GM12878 (cell line): ENCODE results near the gene POU6F2. TPM values are rescaled to one million over a fixed set of nuclear protein-coding genes. Genes with fewer than 3 reads are reported as not detected.

Experiments
- ATF7 ChIP-seq: fragments of 450-650 bp; IDR thresholded peaks from 2 replicates; pipeline ENCODE4 v1.6.1; 2016; ENCODE audit warnings: low read depth, mild to moderate bottlenecking
- PAX5 ChIP-seq: IDR thresholded peaks from 2 replicates; pipeline ENCODE4 v1.6.1; 2011; ENCODE audit warnings: low read depth, low read length, borderline replicate concordance
- RAD21 ChIP-seq: IDR thresholded peaks from 2 replicates; pipeline ENCODE4 v1.6.1; 2011; ENCODE audit warnings: mild to moderate bottlenecking, low read depth, low read length, moderate library complexity; ENCODE audit not compliant: insufficient read depth
- SMARCA5 ChIP-seq: fragments of 450-650 bp; IDR thresholded peaks from 2 replicates; pipeline ENCODE4 v1.6.1; 2017; ENCODE audit warnings: mild to moderate bottlenecking
- YBX1 ChIP-seq: fragments of 450-650 bp; IDR thresholded peaks from 2 replicates; pipeline ENCODE4 v1.6.1; 2016; ENCODE audit warnings: antibody characterized with exemption
- polyA plus RNA-seq, 11 experiments: library from polyadenylated mRNA; depleted of rRNA in 4 of 11; unstranded in 6 of 11; stranded (reverse) in 5 of 11; fragments of >200 nt; fragmentation: Nextera tagmentation in 4 of 11; fragmentation: Illumina TruSeq in 1 of 11; extraction: Ambion mirVana in 4 of 11; extraction: Trizol in 1 of 11; gene quantifications; 1 replicate in 1 of 11; 2 replicates in 10 of 11; pipeline versions ENCODE4 v1.2.1 to v1.2.3, GENCODE V29; 2011 to 2016; ENCODE audit warnings: inconsistent platforms in 2 of 11, missing spikeins in 2 of 11, low read depth in 1 of 11
- total RNA-seq, 4 experiments: library from RNA; depleted of rRNA in 3 of 4; stranded (reverse); fragments of >200 nt in 3 of 4; fragmentation: Illumina TruSeq in 1 of 4; extraction: Trizol in 1 of 4; gene quantifications; 2 replicates each; pipeline versions ENCODE4 v1.2.1 to v1.2.3, GENCODE V29; 2013 to 2021
- TF ChIP-seq, protein P1 (sequence below): IDR thresholded peaks from 2 replicates; pipeline ENCODE4 v1.6.1; 2012; ENCODE audit warnings: low read depth, low read length, improper control_type of control experiment
- TF ChIP-seq, protein P2 (sequence below): IDR thresholded peaks from 2 replicates; pipeline ENCODE4 v1.6.1; 2011; ENCODE audit warnings: borderline replicate concordance, low read depth, mild to moderate bottlenecking, moderate library complexity, low read length; ENCODE audit not compliant: insufficient read depth, poor library complexity, severe bottlenecking
- TF ChIP-seq, protein P3 (sequence below): fragments of 450-650 bp; IDR thresholded peaks from 2 replicates; pipeline ENCODE4 v1.6.1; 2017; ENCODE audit warnings: borderline replicate concordance

Gene POU6F2
- total and polyA plus RNA-seq, 10 of the 15 experiments (the other 5 are each of a cell fraction or from before 2014, with no cell fraction given): 0.10 TPM; not detected in 9

DNA sequence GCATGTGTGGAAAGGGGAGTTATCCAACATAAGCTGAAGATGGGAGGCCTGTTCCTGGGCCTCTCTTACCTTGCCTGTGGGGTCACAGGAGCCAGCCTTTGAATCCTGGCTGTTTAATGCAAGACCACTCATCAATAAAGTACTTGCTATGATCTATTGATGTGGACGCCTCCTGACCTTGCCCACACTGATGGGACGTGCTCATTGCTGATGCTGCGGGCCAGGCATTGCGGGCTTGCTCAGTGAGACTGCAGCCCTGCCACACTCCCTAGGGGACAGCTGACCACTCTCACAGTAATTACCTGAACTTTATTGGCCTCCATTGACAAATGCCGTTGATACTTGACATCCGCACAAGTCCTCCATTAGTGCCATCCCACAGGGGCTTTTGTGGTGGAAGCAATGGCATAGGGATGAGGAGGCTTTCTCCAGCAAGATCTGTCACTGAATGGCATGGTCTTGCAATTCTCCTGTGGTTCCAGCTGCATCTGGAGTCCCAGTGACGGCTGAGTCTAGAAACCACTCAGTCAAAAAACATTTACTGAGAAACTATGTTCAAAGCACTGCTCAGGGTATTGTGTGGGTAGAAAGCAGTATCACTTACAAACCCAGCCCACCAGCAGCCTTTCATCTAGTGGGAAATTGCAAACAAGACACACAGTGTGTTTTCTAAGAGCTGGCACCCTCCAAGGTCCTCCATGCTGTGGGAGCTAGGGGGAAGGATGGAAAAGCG lies 453.4 kb downstream of the POU6F2 start (continued):
- TF ChIP-seq, protein P1, sequence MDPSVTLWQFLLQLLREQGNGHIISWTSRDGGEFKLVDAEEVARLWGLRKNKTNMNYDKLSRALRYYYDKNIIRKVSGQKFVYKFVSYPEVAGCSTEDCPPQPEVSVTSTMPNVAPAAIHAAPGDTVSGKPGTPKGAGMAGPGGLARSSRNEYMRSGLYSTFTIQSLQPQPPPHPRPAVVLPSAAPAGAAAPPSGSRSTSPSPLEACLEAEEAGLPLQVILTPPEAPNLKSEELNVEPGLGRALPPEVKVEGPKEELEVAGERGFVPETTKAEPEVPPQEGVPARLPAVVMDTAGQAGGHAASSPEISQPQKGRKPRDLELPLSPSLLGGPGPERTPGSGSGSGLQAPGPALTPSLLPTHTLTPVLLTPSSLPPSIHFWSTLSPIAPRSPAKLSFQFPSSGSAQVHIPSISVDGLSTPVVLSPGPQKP: no peak
- TF ChIP-seq, protein P2, sequence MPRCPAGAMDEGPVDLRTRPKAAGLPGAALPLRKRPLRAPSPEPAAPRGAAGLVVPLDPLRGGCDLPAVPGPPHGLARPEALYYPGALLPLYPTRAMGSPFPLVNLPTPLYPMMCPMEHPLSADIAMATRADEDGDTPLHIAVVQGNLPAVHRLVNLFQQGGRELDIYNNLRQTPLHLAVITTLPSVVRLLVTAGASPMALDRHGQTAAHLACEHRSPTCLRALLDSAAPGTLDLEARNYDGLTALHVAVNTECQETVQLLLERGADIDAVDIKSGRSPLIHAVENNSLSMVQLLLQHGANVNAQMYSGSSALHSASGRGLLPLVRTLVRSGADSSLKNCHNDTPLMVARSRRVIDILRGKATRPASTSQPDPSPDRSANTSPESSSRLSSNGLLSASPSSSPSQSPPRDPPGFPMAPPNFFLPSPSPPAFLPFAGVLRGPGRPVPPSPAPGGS: no peak
- TF ChIP-seq RAD21 (no peak), SMARCA5 (no peak), PAX5 (no peak), YBX1 (no peak), ATF7 (no peak)
- TF ChIP-seq, protein P3, sequence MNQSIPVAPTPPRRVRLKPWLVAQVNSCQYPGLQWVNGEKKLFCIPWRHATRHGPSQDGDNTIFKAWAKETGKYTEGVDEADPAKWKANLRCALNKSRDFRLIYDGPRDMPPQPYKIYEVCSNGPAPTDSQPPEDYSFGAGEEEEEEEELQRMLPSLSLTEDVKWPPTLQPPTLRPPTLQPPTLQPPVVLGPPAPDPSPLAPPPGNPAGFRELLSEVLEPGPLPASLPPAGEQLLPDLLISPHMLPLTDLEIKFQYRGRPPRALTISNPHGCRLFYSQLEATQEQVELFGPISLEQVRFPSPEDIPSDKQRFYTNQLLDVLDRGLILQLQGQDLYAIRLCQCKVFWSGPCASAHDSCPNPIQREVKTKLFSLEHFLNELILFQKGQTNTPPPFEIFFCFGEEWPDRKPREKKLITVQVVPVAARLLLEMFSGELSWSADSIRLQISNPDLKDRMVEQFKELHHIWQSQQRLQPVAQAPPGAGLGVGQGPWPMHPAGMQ: no peak
